HG03139 (cell line): ENCODE data around the gene SUMO2.
A peak's percentile ranks its signal among the peaks of the same experiment; 100 is the strongest.
"Not testable (repeated sequence)": the region's sequence is repeated elsewhere in the genome, so short reads cannot be mapped to it uniquely, and the experiment has no call there.

Experiments
- ATAC-seq: cut with Tn5 transposase; IDR thresholded peaks from one replicate; pipeline ENCODE4 v1.9.1; 2021; ENCODE audit not compliant: unreplicated experiment

Gene SUMO2

DNA sequence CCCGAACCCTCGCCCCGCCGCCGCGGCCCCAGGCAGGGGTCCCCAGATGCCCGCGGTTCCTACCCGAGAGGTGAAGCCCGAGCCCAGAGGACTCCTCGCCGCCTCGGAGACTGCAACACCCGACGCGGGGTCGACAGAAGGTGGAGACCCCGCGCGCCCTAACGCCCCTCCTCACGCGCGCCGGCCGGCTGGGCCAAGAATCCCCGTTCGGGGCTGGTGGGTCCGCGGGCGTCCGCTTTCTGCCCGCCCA is 515 bp downstream of the SUMO2 start:
- ATAC-seq, result no peak

GRCh38 chr17:75181608-75182318 is 996 bp downstream of the SUMO2 start:
- no peak for ATAC-seq

DNA sequence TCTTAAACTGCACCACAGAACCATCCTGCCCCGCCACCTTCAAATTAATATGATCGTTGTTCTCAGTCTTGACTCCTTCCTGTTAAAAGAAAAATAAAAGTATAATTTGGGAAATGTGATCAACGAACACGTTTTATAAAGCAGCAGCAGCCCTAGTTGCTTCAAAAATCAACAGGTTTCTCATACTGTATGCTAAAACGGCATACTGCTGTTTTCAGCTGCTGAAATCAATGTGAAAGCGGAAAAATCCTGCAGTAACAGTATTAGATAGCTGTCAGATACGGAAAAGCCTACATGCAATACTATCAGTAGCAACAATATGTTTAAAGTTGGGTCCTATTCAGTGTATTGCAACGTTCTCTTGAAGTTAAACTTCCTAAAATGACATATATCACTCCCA is 1.6 kb downstream of the SUMO2 start:
- ATAC-seq, result no peak

GRCh38 chr17:75178453-75178852 is 4.3 kb downstream of the SUMO2 start:
- no peak for ATAC-seq

DNA sequence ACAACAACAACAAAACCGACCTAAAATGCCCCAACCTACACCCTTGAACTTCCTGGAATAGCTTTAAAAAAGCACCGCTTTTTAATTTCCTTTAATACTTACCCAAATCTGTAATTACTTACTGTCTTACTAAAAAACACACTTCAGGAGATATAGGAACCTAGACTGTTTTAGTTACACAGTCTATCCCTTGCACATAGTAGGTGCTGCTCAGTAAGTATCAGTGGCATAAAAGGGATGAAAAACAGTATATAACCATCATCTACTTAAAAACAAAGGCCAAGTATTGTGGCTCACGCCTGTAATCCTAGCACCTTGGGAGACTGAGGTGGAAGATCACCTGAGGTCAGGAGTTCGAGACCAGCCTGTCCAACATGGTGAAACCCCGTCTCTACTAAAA is 6.1 kb downstream of the SUMO2 start:
- ATAC-seq, result no peak

DNA sequence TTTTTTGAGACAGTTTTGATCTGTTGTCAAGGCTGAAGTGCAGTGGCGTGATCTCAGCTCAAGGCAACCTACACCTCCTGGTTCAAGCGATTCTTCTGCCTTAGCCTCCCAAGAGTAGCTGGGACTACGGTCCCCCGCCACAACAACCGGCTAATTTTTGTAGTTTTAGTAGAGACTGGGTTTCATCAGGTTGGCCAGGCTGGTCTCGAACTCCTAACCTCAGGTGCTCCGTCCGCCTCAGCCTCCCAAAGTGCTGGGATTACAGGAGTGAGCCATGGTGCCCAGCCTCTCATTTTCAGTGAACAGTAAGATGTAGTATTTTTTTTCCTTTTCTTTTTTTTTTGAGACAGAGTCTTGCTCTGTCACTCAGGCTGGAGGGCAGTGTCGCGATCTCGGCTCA is 7.8 kb downstream of the SUMO2 start:
- ATAC-seq, result no peak

DNA sequence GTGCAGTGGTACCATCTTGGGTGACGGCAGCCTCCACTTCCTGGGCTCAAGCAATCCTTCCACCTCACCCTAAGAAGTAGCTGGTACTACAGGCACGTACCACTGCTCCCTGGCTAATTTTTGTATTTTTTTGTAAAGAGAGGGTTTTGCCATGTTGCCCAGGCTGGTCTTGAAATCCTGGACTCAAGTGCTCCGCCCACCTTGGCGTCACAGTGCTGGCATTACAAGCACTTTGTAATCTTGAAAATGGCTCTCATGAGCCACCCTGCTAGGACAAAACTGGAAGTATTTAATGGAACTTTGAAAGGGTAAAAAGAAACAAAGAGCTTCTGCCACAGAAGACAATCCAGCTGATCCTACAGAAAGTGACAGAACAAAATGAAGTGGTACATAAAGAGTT is 9.2 kb downstream of the SUMO2 start:
- no peak for ATAC-seq

- ATAC-seq, result no peak
These were observed 13.8 kb downstream of the SUMO2 start for GRCh38 chr17:75168998-75169397.

DNA sequence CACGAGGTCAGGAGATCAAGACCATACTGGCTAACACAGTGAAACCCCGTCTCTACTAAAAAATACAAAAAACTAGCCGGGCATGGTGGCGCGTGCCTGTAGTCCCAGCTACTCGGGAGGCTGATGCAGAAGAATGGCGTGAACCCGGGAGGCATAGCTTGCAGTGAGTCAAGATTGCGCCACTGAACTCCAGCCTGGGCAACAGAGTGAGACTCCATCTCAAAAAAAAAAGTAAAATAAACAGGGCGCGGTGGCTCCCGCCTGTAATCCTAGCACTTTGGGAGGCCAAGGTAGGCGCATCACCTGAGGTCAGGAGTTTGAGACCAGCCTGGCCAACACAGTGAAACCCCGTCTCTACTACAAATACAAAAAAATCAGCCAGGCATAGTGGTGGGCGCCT is 18.2 kb downstream of the SUMO2 start:
- ATAC-seq, result not testable (repeated sequence)

DNA sequence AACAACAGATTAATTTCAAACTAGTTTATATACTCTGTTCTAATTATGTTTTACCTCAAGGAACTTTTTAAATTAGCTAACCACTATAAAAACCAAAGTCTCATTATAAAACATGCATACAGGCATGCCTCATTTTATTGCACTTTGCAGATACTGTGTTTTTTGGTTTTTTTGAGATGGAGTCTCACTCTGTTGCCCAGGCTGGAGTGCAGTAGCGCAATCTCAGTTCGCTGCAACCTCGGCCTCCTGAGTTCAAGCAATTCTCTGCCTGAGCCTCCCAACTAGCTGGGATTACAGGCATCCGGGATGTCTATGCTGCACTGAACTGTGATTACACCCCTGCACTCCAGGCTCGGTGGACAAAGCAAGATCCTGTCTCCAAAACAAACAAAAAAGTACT is 19.7 kb downstream of the SUMO2 start:
- ATAC-seq, result no peak

DNA sequence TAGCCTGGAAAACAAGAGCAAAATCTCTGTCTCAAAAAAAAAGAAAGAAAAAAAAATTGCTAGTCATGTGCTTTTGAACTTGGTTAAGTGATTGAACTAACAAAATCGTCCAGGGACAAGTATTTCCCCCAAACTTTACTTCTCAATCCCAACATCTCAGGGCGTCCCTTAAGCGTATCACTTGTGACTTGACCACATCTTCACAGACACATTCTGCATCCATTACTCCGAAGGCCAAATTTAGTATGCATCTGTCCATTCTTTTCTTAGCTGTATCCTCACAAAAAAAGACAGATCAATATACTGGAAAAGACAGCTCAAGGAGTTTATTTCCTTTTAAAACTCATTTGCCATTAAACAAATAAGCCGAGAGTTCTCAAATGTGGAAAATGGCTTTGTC is 22.5 kb downstream of the SUMO2 start:
- no peak for ATAC-seq

- no peak for ATAC-seq
These were observed 23.3 kb downstream of the SUMO2 start for GRCh38 chr17:75159196-75160031.

DNA sequence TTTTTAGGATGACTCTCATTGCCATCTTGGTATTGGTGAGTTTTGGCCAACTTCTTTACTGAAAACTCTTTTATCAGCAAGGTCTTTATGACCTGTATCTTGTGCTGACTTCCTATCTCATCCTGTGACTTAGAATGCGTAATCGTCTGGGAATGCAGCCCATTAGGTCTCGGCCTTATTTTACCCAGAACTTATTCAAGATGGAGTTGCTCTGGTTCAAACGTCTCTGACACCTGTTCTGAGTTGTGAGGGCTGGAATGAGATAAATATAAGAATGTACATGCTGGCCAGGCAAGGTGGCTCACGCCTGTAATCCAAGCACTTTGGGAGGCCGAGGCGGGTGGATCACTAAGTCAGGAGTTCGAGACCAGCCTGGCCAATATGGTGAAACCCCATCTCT is 24.3 kb downstream of the SUMO2 start:
- not testable (repeated sequence) for ATAC-seq

DNA sequence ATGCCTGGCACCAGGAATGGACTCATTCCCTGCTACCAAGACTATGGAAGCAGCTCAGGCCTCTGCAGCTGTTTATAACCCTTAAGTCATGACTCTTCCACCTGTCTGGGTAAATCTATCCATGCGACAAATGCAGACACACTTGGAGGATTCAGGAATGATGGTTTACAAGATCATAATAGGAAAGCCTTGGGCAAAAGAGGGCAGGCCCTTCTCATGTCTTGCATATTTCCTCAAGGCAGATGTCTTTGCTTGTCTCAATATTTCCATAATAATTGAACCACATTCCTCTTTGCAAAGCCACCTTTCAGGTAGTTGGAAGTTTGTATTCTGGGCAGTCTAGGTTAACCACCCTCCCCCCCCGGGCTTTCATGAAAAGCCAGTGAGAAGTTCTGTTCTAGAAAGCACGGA is 27.6 kb downstream of the SUMO2 start:
- ATAC-seq, result no peak

GRCh38 chr17:75154195-75155106 is 28.3 kb downstream of the SUMO2 start, which contains the start of gene JPT1:
Gene JPT1, minus strand, starts transcription at chr17:75154512. Its CDS starts 115 bp downstream, at chr17:75154397.
- peak; percentile 89 for ATAC-seq

GRCh38 chr17:75153780-75154194 is 29.0 kb downstream of the SUMO2 start:
- peak; percentile 2 for ATAC-seq

GRCh38 chr17:75152922-75153779 is 29.6 kb downstream of the SUMO2 start:
- ATAC-seq, result no peak

- no peak for ATAC-seq
These were observed 30.2 kb downstream of the SUMO2 start for GRCh38 chr17:75152523-75152921.

GRCh38 chr17:75151930-75152329 is 30.8 kb downstream of the SUMO2 start:
- ATAC-seq, result no peak

DNA sequence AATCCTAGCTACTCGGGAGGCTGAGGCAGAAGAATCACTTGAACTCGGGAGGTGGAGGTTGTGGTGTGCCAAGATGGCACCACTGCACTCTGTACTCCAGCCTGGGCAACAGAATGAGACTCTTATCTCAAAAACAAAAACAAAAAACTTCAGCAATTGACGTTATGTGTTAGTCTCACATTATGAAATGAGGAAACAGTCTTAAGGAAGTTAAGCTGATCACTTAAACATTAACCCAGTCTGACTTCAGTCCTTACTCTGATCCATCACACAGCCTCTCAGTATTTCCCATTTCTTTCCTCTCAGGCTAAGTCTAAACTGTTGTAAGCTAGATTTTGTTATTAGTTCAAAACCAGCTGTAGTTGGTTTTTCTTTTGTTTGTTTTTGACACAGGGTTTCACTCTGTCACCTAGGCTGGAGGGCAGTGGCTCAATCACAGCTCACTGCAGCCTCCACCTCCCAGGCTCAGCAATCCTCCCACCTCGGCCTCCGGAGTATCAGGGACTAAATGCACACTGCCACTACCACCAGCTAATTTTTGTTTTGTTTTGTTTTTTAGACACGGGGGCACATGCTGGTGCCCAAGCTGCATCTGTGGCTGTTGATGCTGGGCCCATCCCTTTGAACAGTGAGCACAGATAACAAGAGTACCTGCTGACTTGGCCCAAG is 34.7 kb downstream of the SUMO2 start:
- ATAC-seq, result no peak
